ENCODE measurements around the gene PXDC1.

The PXDC1 gene

DNA sequence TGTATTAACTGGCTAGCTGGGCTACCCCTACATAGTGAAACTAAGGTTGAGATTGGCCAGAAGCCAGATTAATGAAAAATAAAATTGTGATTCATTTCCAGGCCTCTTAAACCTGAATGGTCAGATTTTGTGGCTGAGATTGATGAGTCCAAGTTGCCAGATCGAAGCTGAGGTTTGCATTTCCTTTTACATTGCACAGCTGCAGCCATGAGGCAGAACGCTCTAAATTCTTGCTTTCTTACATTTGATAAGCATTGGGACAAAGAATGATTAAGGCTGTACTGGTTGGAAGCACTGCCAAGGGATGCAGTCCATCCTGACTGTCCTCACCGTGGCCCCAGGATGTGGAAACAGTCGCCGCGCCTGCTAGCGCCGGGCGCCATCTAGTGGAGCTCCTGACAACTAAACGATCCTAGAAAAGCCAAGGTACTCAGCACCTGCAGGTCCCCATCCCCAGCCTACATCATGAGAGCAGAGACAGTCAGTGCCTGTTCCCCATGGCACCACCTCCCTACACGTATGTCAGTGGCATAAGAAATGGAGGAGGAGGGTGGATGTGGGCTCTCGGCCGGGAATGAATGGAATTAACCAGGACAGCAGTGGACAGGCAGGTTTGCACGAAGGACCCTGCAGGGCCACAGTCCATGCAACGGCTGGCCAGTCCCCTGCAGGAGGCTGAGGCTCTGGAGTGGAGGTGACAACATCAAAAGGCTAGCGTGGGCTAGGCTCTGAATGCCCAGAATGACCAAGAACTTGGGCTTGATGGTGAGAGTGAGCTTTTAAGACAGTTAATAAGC, 19.0 kb downstream of the PXDC1 start:
- no peaks in the 10 kb centered on the region; the same call in 1 of the 2 replicates for H3K4me1 ChIP-seq (ENCODE audit: insufficient read depth, low read length)
- H3K27ac ChIP-seq (ENCODE audit: low read length), result no peak overlapping the region
- H3K9ac ChIP-seq (ENCODE audit: low read depth, low read length), result no peak overlapping the region
- peaks cover 5% of the 10 kb centered on the region; the same call in 1 of the 2 replicates for H3K9me3 ChIP-seq (ENCODE audit: insufficient read depth, low read depth, low read length)
- no peak overlapping the region for H3K4me3 ChIP-seq (ENCODE audit: low read length)
- H3K36me3 ChIP-seq (ENCODE audit: insufficient read depth, low read depth, low read length), result no peaks in the 10 kb centered on the region
- H3K27me3 ChIP-seq (ENCODE audit: insufficient read depth, low read length), result no peaks in the 10 kb centered on the region

DNA sequence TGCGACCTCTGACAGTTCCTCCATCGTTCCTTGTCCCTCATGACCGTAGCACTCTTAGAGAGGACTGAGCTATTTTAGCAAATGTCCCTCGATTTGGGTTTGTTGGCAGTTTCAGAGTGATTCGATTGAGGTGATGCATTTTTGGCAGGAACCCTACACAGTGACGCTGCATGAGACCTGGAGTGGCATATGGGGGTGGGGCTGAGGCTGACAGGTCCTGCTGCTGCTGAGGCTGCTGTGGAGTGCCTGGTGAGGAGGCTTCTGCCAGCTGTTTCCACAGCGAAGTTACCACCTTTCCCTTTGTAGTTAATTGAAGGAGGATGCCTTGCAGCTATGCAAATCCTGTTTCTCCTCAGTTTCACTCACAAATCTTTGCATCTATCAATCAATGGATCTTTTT, 19.8 kb downstream of the PXDC1 start:
- Histone ChIP-seq H3K9me3 (ENCODE audit: insufficient read depth, low read depth, low read length) (peaks cover 5% of the 10 kb centered on the region; the same call in 1 of the 2 replicates), H3K36me3 (ENCODE audit: insufficient read depth, low read depth, low read length) (no peaks in the 10 kb centered on the region), H3K4me1 (ENCODE audit: insufficient read depth, low read length) (no peaks in the 10 kb centered on the region; the same call in 1 of the 2 replicates), H3K27ac (ENCODE audit: low read length) (no peak overlapping the region), H3K4me3 (ENCODE audit: low read length) (no peak overlapping the region), H3K27me3 (ENCODE audit: insufficient read depth, low read length) (no peaks in the 10 kb centered on the region), H3K9ac (ENCODE audit: low read depth, low read length) (no peak overlapping the region)

DNA sequence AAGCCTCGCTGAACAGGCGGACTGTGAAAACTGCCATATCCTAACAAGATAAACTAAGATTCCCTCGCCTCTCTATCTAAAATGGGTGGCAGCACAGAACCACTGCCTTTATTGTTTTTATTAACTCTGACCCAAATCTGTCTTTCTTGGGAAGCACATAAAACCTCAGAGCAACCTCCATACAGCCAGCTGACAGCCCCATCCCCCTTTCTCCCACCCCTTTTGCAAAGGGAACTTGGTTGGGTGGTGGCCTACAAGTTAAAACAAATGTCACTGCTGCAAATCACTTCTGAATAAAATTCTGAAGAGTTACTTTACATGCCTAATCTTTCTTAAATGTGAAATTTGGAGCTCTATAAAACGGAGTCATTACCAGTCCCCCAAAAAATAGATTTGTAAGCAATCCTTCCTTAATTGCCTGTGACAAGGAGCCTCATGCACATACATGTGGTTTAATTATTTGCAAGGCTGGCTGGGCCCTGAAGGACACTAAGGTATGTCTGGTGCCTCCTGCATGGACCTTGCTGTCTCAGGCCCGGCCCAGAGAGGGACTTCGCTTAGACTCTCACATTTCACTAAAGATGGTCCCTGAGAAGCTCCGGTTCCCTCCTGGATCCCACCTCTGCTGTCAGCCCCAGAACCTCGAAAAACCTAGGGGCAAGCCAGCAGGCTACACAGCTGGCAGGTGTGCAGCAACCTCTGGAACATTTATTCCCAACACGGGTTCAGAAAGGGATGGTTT, 21.7 kb downstream of the PXDC1 start:
- Histone ChIP-seq H3K27me3 (ENCODE audit: insufficient read depth, low read length) (no peaks in the 10 kb centered on the region), H3K4me3 (ENCODE audit: low read length) (no peak overlapping the region)

DNA sequence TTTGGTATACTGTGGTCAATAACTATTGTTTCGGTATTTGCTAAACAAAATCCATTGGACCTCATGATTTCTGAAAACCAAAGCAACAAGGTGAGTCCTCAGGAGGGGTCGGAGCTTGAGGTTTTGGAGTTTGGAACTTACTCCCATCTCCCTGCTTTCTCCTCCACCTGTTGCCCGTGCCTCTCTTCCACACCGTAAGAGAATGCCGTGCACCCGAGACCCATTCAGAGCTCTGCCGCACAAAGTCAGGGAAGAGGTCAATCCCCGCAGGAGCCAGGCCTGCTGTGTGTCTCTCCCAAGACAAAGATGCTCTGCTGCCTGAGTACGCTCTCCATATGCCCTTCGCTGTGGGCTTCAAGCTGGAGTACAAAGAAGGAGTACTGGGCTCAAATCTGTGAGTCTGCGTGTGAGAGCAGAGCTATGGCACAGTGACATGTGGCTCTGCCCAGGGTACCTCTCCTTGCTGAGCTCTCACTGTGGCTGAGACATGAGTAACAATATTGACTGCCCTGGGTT, 23.9 kb downstream of the PXDC1 start:
- Histone ChIP-seq H3K27me3 (ENCODE audit: insufficient read depth, low read length) (no peaks in the 10 kb centered on the region), H3K27ac (ENCODE audit: low read length) (no peak overlapping the region), H3K4me3 (ENCODE audit: low read length) (no peak overlapping the region), H3K9ac (ENCODE audit: low read depth, low read length) (no peak overlapping the region), H3K9me3 (ENCODE audit: insufficient read depth, low read depth, low read length) (no peaks in the 10 kb centered on the region), H3K4me1 (ENCODE audit: insufficient read depth, low read length) (no peaks in the 10 kb centered on the region; the same call in 1 of the 2 replicates), H3K36me3 (ENCODE audit: insufficient read depth, low read depth, low read length) (no peaks in the 10 kb centered on the region)

More for the DNA sequence above, 21.7 kb downstream of the PXDC1 start:
- no peaks in the 10 kb centered on the region for H3K9me3 ChIP-seq (ENCODE audit: insufficient read depth, low read depth, low read length)
- no peaks in the 10 kb centered on the region; the same call in 1 of the 2 replicates for H3K4me1 ChIP-seq (ENCODE audit: insufficient read depth, low read length)
- H3K9ac ChIP-seq (ENCODE audit: low read depth, low read length), result no peak overlapping the region
- H3K36me3 ChIP-seq (ENCODE audit: insufficient read depth, low read depth, low read length), result no peaks in the 10 kb centered on the region
- H3K27ac ChIP-seq (ENCODE audit: low read length), result no peak overlapping the region

DNA sequence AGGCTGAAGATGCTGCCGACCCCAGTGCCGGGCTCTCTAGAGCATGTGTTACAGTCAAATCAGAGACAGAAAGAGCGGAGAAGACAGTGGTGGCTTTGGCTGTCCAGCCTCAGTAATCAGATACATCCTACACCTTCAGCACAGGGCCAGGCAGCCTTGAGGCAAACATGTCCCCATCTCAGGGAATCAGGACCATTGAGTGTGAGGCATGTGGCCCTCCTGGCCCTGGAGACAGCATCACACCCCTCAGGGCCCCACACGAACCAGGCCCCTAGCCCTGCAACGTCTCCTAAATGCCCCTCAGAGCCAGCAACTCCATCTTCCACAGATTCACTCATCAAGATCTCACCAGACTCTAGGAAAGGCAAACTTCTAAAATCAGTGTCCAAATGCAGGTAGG, 24.5 kb downstream of the PXDC1 start:
- Histone ChIP-seq H3K27ac (ENCODE audit: low read length) (no peak overlapping the region), H3K9me3 (ENCODE audit: insufficient read depth, low read depth, low read length) (no peaks in the 10 kb centered on the region), H3K36me3 (ENCODE audit: insufficient read depth, low read depth, low read length) (no peaks in the 10 kb centered on the region), H3K4me3 (ENCODE audit: low read length) (no peak overlapping the region), H3K27me3 (ENCODE audit: insufficient read depth, low read length) (no peaks in the 10 kb centered on the region), H3K9ac (ENCODE audit: low read depth, low read length) (no peak overlapping the region), H3K4me1 (ENCODE audit: insufficient read depth, low read length) (peaks cover 4% of the 10 kb centered on the region; the same call in 1 of the 2 replicates)

DNA sequence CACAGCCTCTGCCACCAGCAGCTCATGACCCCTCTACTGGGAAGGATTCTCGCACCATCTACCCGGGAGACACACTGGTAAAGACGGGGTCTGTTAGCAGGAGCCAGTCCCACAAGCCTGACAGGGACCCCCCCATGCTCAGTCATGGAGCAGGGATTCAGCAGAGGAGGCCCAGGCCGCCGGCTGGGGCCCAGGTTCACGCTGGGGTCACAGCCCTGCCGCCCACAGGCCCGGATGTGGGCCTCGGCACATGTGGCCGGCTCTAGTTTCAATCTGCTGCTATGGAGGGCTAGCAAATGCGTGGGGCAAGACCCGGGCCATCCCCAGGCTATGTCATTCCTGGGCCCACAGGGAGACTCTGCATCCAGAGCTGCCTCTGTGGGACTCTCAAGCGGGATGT, 25.1 kb downstream of the PXDC1 start:
- Histone ChIP-seq H3K36me3 (ENCODE audit: insufficient read depth, low read depth, low read length) (no peaks in the 10 kb centered on the region), H3K27ac (ENCODE audit: low read length) (no peak overlapping the region), H3K27me3 (ENCODE audit: insufficient read depth, low read length) (no peaks in the 10 kb centered on the region), H3K9me3 (ENCODE audit: insufficient read depth, low read depth, low read length) (no peaks in the 10 kb centered on the region), H3K4me1 (ENCODE audit: insufficient read depth, low read length) (peaks cover 7% of the 10 kb centered on the region; the same call in 1 of the 2 replicates), H3K9ac (ENCODE audit: low read depth, low read length) (no peak overlapping the region), H3K4me3 (ENCODE audit: low read length) (no peak overlapping the region)

DNA sequence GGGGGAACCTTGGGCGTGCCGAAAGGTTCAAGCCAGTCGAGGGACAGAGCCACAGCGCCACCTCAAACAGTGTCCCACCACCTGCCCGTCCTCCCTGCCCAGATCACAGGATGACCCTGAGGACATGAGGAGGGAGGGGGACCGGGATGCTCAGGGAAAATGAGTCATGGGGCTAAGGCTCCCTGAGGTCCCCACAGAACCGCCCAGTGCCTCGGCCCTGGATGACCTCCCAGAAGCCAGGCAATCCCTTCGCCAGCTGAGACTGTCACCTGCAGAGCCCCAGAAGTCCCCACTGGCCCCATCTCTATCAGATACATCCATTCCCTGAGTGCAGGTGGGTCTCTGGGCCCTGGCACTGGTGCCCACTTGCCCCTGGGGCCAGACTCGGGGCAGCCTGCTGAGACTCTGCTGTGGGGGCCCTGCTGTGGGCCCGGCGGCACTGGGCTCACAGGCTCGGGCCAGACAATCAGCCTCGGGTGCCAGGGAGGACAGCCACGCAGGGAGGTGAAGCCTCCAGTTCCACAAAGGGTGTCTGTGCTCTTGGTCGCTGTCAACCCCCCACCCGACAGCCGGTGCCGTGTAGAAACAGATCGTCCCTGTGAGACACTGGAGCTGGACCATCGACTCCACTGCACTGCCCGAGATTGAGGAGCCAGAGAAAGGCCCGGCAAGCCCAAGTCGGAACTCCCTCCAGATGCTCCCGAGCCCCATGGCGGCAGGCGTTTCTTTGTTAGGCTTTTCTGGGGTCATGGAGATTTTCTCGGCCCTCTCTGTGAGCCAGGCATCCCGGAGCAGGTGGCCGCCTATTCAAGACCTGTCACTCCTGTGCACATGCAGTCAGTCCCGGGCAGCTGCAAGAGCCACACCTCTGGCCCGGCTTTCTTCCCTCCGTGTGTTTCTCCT, 26.1 kb downstream of the PXDC1 start:
- peaks cover 7% of the 10 kb centered on the region; the same call in 1 of the 2 replicates for H3K4me1 ChIP-seq (ENCODE audit: insufficient read depth, low read length)
- no peaks in the 10 kb centered on the region for H3K27me3 ChIP-seq (ENCODE audit: insufficient read depth, low read length)
- no peaks in the 10 kb centered on the region for H3K36me3 ChIP-seq (ENCODE audit: insufficient read depth, low read depth, low read length)
- H3K9me3 ChIP-seq (ENCODE audit: insufficient read depth, low read depth, low read length), result no peaks in the 10 kb centered on the region
- H3K4me3 ChIP-seq (ENCODE audit: low read length), result no peak overlapping the region
- no peak overlapping the region for H3K9ac ChIP-seq (ENCODE audit: low read depth, low read length)
- H3K27ac ChIP-seq (ENCODE audit: low read length), result no peak overlapping the region

DNA sequence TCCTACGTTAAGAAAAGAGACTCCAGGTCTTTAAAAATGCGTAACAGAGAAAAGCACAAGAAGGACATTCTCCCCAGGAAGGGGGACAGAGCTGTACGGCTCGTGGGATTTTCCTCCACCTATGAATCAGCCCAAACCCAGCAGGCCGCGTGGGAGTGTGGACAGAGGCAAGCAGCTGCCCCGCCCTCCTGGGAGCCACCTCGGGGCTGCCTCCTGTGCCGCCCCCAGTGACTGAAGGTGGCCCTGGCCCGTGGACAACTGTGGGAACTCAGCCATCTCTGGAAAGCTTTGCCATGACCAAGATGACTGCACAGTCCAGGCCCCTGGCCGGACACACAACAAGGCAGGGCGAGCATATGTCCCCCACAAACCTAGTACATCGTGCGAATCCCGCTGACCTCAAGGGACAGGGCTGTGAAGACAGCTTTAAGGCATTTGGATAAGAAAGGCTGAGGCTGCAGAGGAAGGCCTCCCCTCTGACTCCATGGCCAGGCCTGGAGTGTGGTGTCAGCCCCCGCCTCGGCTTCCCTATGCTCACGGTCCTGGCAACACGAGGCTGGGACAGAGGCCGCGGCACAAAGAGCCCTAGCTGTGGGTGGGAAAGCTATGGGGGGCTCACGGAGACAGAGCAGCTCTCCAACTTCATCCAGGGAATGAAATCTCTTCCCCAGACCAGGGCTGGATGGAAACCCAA, 26.9 kb downstream of the PXDC1 start:
- Histone ChIP-seq H3K4me3 (ENCODE audit: low read length) (no peak overlapping the region), H3K27ac (ENCODE audit: low read length) (no peak overlapping the region), H3K36me3 (ENCODE audit: insufficient read depth, low read depth, low read length) (no peaks in the 10 kb centered on the region), H3K27me3 (ENCODE audit: insufficient read depth, low read length) (no peaks in the 10 kb centered on the region), H3K9me3 (ENCODE audit: insufficient read depth, low read depth, low read length) (no peaks in the 10 kb centered on the region), H3K4me1 (ENCODE audit: insufficient read depth, low read length) (peaks cover 7% of the 10 kb centered on the region; the same call in 1 of the 2 replicates), H3K9ac (ENCODE audit: low read depth, low read length) (no peak overlapping the region)

DNA sequence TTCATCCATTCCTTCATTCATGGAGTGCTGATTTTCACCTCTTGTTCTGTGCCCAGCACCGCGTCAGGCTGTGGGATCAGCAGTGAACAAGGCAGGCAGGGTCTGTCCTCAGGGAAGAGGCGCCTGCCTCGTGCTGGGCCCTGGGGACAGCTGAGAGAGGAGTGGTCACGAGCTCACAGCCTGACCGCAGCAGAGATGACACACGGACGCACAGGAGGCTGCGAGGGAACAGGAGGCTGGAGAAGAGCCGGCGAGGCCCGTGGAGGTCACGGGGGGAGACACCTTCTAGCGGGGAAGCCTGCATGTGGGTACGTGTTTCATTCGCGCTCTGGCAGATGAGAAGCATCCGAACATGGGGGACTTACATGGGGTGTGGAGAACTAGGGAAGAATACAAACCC, 27.5 kb downstream of the PXDC1 start:
- Histone ChIP-seq H3K27ac (ENCODE audit: low read length) (no peak overlapping the region), H3K4me1 (ENCODE audit: insufficient read depth, low read length) (peaks cover 7% of the 10 kb centered on the region; the same call in 1 of the 2 replicates), H3K9me3 (ENCODE audit: insufficient read depth, low read depth, low read length) (no peaks in the 10 kb centered on the region), H3K9ac (ENCODE audit: low read depth, low read length) (no peak overlapping the region), H3K4me3 (ENCODE audit: low read length) (no peak overlapping the region), H3K36me3 (ENCODE audit: insufficient read depth, low read depth, low read length) (no peaks in the 10 kb centered on the region), H3K27me3 (ENCODE audit: insufficient read depth, low read length) (no peaks in the 10 kb centered on the region)

DNA sequence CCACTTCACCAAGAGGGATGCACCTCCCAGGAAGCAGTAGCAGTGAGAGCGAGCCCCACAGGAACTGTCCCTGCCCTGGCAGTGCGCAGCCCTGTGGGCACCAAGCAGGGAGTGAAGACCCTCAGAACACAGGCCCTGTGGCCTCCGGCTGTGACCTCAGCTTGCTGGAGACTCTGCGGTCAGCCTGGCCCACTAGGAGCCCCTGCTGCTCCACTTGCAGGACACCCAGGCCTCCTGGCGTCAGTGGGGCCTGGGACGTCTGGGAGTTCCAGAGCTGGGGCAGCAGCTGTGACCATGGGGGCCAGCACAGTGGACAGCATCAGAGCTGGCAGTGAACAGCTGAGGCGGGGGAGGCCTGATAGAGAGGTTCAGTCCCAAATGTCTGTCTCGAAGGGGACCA, 28.3 kb downstream of the PXDC1 start:
- Histone ChIP-seq H3K27me3 (ENCODE audit: insufficient read depth, low read length) (no peaks in the 10 kb centered on the region), H3K4me3 (ENCODE audit: low read length) (no peak overlapping the region), H3K9me3 (ENCODE audit: insufficient read depth, low read depth, low read length) (no peaks in the 10 kb centered on the region), H3K27ac (ENCODE audit: low read length) (no peak overlapping the region), H3K36me3 (ENCODE audit: insufficient read depth, low read depth, low read length) (no peaks in the 10 kb centered on the region), H3K4me1 (ENCODE audit: insufficient read depth, low read length) (peaks cover 7% of the 10 kb centered on the region; the same call in 1 of the 2 replicates), H3K9ac (ENCODE audit: low read depth, low read length) (no peak overlapping the region)

Measured in iPS-20b (cell line).